WERI-Rb-1 (cell line): ENCODE results near the gene SAP30.

ENCODE experiments used
- DNase-seq: peaks from one replicate; pipeline ENCODE4 v3.0.0-alpha.2; 2020
- H3K27ac ChIP-seq: fragments of 250-450 bp; sonication (Bioruptor Pico); 2 replicates; pipeline ENCODE4 v1.5.1; 2020; ENCODE audit warnings: mild to moderate bottlenecking, moderate library complexity
- H3K27me3 ChIP-seq: fragments of 250-450 bp; sonication (Bioruptor Pico); 2 replicates; pipeline ENCODE4 v1.5.1; 2021; ENCODE audit warnings: mild to moderate bottlenecking, low read depth, moderate library complexity; ENCODE audit not compliant: insufficient read depth, severe bottlenecking
- H3K36me3 ChIP-seq: fragments of 250-450 bp; sonication (Bioruptor Pico); 2 replicates; pipeline ENCODE4 v1.5.1; 2020; ENCODE audit warnings: mild to moderate bottlenecking, moderate library complexity
- H3K4me3 ChIP-seq: 2 replicates; pipeline ENCODE4 v1.5.1; 2011; ENCODE audit warnings: low read depth, mild to moderate bottlenecking, control low read depth, low read length
- H3K9me3 ChIP-seq: fragments of 250-450 bp; sonication (Bioruptor Pico); 2 replicates; pipeline ENCODE4 v1.5.1; 2021; ENCODE audit warnings: mild to moderate bottlenecking, moderate library complexity; ENCODE audit not compliant: severe bottlenecking
- TF ChIP-seq, protein P1 (sequence below): IDR thresholded peaks from 2 replicates; pipeline ENCODE4 v1.5.1; 2011; ENCODE audit warnings: low read depth, mild to moderate bottlenecking, control low read depth, inconsistent platforms, low read length

The SAP30 gene

DNA sequence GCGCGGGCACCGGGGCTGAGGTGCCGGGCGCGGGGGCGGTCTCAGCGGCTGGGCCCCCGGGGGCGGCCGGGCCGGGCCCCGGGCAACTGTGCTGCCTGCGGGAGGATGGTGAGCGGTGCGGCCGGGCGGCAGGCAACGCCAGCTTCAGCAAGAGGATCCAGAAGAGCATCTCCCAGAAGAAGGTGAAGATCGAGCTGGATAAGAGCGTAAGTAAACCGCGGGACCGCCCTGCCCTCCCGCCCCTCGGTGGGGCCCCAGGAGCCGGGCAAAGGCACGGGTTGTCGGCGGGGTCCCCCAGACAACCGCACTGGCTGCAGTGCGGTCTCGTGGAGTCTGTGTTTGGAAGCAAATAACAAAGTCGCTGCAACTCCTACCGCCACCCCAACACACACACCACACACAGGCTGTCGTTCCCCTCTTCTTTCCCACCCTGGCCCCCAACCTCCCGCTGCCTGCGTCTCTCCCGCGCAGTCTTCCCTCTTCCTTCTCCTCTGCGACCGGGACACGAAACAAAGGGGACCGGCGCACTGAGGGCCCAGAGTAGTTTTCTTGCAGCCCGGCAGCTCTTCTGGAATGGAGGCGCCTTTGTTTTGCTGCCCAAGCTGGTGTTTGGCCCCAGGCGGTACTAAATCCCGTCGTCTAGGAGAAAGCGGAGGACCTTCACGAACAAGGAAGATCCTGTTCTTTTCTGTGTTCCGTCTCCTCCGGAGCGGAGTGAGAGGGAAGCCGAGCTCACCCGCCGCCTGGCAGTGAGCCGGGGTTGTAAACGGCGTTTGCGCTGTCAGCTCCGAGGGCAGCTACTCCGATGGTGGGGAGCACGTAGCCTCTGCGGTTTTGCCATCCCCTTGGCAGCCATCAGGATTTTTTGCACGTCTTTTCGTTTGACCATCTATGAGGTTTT, 788 bp downstream of the SAP30 start:
- no peaks in the 10 kb centered on the region for H3K9me3 ChIP-seq

DNA sequence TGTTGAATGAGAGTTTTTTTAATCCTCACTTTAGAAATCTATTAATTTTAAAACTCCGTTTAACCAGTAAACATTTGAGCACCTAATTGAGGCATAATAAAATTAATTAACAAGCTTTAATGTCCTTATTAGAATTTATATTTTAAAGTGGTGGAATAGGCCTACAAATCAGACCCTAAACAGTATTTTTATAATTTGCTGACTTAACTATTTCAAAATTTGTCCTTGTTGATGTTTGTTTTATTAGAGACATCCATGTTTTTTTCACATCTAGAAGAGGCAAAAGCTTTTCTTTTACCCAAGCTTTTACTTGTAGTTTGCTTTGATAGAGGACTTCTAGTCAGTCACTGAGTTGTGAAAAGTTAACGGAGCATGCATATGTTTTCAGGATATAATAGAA, 3.8 kb downstream of the SAP30 start:
- TF ChIP-seq, protein P1, sequence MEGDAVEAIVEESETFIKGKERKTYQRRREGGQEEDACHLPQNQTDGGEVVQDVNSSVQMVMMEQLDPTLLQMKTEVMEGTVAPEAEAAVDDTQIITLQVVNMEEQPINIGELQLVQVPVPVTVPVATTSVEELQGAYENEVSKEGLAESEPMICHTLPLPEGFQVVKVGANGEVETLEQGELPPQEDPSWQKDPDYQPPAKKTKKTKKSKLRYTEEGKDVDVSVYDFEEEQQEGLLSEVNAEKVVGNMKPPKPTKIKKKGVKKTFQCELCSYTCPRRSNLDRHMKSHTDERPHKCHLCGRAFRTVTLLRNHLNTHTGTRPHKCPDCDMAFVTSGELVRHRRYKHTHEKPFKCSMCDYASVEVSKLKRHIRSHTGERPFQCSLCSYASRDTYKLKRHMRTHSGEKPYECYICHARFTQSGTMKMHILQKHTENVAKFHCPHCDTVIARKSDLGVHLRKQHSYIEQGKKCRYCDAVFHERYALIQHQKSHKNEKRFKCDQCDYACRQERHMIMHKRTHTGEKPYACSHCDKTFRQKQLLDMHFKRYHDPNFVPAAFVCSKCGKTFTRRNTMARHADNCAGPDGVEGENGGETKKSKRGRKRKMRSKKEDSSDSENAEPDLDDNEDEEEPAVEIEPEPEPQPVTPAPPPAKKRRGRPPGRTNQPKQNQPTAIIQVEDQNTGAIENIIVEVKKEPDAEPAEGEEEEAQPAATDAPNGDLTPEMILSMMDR, result no peak
- Histone ChIP-seq H3K9me3 (no peaks in the 10 kb centered on the region), H3K27ac (no peak overlapping the region), H3K27me3 (no peaks in the 10 kb centered on the region), H3K36me3 (peaks cover 45% of the 10 kb centered on the region), H3K4me3 (no peak overlapping the region)
- no peak for DNase-seq

More for the DNA sequence above, 788 bp downstream of the SAP30 start:
- H3K4me3 ChIP-seq, result peak overlapping the region; percentile 90
- no peaks in the 10 kb centered on the region for H3K27me3 ChIP-seq
- H3K36me3 ChIP-seq, result peaks cover 32% of the 10 kb centered on the region
- peak; percentile 64 for DNase-seq
- TF ChIP-seq, protein P1, result no peak
- H3K27ac ChIP-seq, result peak overlapping the region; percentile 92

DNA sequence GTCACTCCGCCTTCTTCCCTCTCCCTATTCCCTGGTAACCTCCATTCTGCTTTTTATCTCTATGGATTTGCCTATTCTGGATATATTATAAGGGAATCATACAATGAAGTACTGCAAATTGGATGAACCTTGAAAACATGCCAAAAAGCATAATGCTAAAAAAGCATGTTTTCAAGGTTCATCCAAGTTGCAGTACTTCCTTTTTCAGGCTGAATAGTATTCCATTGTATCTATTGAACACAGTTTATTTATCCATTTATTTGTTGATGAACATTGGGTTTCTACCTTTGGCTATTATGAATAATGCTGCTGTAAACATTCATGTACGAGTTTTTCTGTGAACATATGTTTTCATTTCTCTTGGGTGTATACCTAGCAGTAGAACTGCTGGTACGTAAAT, 9.2 kb downstream of the SAP30 start:
- TF ChIP-seq, protein P1, result no peak
- no peak overlapping the region for H3K27ac ChIP-seq
- DNase-seq, result no peak
- H3K27me3 ChIP-seq, result no peaks in the 10 kb centered on the region
- H3K4me3 ChIP-seq, result no peak overlapping the region
- peaks cover 28% of the 10 kb centered on the region for H3K36me3 ChIP-seq
- H3K9me3 ChIP-seq, result no peaks in the 10 kb centered on the region

DNA sequence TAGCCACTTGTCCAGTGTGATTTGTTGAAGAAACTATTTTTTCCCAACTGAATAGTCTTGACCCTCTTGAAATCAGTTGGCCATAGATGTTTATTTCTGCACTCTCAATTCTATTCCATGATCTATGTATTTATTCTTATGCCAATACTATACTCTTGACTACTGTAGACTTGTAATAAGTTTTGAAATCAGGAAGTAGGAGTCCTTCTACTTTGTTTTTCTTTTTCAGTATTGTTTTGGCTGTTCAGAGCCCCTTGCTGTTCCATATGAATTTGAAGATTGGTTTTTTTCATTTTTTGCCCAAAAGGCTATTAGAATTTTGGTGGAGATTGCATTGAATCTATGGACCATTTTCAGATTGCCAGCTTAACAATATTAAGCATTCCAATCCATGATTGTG, 10.2 kb downstream of the SAP30 start:
- Histone ChIP-seq H3K9me3 (no peaks in the 10 kb centered on the region), H3K36me3 (peaks cover 19% of the 10 kb centered on the region), H3K27ac (no peak overlapping the region), H3K4me3 (no peak overlapping the region), H3K27me3 (no peaks in the 10 kb centered on the region)
- TF ChIP-seq, protein P1, result no peak
- no peak for DNase-seq

DNA sequence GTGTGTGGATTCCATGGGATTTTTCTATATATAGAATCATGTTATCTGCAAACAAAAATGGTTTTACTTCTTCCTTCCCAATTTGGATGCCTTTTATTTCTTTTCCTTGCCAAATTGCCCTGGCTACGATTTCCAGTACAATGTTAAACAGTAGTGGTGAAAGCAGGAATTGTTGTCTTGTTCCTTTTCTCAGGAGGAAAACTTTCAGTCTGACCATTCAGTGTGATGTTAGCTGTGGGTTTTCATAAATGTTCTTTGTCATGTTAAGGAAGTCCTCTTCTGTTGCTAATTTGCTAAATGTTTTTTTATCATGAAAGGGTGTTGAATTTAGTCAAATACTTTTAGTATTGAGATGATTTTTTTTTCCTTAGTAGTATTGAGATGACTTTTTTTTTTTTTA, 10.9 kb downstream of the SAP30 start:
- Histone ChIP-seq H3K27me3 (no peaks in the 10 kb centered on the region), H3K27ac (no peak overlapping the region), H3K9me3 (no peaks in the 10 kb centered on the region), H3K4me3 (no peak overlapping the region), H3K36me3 (peaks cover 12% of the 10 kb centered on the region)
- no peak for DNase-seq
- TF ChIP-seq, protein P1, result no peak
